T-helper 1 cell treated with Interleukin-12 subunit alpha and Interleukin-12 subunit beta and Interleukin-4 antibody, amounts not matched to agents 30 ng/mL and 1 ng/mL, for 36 hours (primary cell): ENCODE measurements around the gene FCN1. TPM values are rescaled to one million over a fixed set of nuclear protein-coding genes. Genes with fewer than 3 reads are reported as not detected.

Experiments
- intact Hi-C: fragments of 100-400 bp; cut with micrococcal nuclease; formaldehyde crosslinking; loops from one replicate; pipeline ENCODE4 v1.15.1; 2024
- total RNA-seq: library from RNA; stranded (reverse); gene quantifications from 2 replicates; pipeline ENCODE4 v1.2.3, GENCODE V29; 2022

The FCN1 gene
- total RNA-seq, 1 donor from 2014 or later = not detected

DNA sequence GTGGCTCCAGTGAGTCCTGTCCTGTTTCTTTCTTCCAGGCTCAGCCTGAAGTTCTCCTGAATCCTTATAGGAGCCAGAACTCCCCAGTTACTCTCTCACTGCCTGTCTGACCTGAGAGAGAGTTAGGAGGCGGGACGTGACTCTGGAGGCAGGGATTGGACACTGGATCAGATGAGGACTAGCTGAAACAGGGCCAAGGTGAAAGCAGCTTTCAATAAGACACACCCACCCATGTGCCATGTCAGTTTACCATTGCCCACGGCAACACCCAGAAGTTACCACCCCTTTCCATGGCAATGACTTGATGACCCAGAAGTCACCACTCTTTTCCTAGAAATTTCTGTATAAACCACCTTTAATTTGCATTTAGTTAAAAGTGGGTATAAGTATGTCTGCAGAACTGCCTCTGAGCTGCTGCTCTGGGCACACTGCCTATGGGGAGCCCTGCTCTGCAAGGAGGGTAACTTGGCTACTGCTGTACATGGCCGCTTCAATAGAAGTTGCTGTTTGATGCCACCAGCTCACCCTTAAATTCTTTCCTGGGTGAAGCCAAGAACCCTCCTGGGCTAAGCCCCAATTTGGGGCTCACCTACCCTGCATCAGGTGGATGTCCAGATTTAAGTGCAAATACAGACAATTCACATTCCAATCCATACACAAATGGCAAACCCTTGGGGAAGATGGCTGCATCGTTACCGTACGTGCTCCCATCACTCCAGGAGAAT lies 23.4 kb downstream of the FCN1 start:
- intact Hi-C loops = no loop called here

DNA sequence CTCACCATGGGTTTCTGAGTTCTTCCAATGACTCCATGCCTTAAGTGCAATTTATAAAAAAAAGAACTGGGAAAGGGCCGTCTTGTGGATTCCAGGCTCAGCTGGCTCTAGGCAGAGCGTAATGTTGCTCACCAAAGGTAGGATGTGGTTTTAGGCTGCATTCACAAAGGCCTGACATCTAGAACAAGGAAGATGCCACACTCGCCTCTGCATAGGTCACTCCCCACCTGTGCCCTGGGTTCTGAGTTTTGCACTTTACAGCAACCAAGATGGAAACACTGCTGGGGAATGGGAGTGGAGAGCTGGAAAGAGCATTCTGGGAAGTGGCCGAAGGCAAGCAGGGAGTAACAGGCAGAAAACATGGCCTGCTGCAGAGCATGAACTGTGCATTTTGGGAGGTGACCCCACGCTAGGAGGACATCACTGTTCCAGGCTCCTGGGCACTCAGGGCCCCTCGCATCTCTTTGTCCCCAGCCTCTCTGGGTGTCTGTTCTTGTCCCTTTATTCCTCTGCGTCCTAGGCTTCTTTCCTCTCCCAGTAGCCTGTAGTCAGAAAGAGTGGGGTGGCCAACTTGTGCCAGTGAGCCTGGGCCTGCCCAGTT lies 24.8 kb downstream of the FCN1 start:
- intact Hi-C loops = no loop called here

DNA sequence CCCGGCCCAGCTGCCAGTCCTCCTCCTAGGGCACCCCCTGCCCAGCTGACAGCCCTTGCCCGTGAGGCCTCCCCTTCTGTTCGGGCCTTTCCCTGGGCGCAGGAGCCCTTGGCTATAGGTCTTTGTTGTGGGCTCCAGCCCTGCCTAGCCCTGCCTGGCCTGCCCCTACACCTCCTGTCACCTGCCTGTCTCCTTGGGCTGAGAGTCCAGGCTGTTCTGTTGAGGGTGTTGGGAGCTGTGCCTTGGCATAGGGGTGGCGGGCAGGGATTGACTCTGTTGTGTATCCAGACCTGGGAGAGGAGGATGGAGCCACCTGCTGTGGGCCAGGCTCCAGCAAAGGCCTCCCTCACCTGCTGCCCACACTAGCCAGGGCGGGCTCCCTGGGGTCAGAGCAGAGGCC lies 25.5 kb downstream of the FCN1 start:
- intact Hi-C loops = no loop called here

DNA sequence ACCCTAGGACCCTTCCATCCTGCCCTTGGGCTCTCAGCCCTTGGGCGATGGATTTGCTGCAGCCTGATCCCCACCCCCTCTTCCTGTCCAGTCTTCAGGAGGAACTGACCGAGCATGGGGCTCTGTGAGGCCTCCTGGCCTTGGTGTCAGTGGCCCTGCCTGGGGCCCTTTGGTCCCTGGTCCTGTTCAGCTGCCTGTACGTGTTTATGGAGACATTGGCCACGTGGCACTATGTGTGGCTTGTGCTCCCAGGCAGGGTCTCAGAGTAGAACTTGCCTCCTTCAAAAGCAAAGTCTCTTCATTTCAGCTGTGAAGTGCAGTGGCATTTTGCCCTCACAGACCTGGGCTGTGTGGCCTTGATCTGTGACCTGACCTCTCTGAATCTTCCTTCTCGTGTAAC lies 26.0 kb downstream of the FCN1 start:
- intact Hi-C loops = no loop called here

DNA sequence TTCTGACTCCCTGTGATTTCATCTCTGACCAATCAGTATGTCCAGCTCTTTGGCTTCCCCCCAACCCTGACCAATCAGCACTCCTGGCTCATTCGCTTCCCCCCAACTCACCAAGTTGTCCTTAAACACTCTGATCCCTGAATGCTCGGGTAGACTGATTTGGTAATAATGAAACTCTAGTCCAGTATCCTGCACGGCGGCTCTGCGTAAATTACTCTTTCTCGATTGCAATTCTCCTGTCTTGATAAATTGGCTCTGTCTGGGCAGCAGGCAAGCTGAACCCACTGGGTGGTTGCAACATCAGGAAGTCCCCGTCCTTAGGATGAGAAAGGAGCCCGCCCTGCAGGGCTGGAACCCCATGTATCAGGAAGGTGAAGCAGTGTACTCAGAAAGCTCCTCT lies 26.7 kb downstream of the FCN1 start:
- intact Hi-C loops = no loop called here

DNA sequence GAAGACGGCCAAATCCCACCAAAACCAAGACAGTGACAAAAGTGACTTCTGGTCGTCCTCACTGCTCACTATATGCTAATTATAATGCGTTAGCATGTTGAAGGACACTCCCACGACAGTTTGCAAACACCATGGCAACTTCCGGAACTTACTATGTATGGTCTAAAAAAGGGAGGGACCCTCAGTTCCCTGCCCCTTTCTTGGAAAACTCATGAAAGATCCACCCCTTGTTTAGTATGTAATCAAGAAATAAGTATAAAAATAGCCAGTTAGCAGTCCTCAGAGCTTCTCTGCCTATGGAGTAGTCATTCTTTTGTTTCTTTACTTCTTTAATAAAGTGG lies 27.6 kb downstream of the FCN1 start:
- intact Hi-C loops = no loop called here

DNA sequence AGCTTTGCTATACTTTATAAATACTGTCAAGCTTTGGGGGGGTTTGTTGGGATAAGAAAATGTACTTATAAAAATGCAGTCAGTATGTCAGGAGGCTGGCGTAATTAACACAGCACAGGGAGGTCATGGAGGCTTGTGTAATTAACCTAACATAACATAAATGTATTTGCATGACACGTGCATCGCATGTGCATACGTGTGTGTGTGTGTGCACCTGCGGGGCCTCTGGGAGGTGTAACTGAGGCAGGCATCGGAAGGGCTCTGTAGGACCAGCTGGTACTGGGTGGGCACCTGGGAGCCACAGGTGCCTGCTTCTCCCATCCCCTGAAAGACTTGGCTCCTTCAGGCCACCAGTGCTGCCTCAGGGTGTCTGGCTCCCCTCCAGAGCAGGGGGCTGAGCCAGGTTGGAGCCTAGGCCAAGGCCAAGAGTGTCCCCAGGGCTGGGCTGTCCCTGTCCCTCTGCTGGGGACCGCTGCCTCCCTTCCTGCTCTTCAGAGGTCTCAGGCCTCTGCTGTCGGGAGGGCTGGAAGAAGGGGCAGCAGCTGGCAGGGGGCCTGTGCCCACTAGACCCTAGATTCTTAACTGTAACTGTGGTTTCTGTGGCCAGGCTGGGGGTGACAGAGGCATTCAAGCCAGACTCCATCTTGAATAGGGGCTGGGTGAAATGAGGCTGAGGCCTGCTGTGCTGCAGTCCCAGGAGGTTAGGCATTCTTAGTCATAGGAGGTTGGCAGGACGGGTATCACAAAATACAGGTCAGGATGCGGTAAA lies 28.1 kb downstream of the FCN1 start:
- intact Hi-C loops = no loop called here

DNA sequence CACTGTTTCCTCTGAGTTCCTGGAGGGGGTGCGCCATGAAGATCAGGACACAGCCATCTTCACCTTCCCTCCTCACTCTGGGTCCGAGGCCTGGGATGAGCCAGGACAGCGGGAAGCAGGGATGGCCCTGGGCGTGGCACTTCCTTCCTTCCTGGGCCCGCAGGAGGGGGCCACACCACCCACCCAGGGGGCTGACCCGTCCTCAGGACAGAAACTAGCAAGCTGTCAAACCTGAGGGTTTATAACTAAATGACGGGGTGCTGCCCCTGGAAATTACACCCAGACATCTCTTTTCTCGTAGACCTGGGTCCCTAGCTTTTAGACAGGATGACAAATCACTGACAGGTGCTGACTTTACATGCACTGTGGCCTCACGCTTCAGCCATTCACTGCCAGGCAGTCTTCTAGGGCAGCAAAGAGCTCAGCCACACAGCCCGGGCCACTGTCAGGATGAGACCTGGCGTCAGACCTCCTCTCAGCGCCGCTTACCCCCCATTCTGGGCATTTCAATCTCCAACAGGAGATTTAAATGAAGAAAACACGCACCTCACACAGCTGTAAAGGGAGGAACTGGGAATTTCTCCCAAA lies 29.0 kb downstream of the FCN1 start:
- intact Hi-C loops = no loop called here

DNA sequence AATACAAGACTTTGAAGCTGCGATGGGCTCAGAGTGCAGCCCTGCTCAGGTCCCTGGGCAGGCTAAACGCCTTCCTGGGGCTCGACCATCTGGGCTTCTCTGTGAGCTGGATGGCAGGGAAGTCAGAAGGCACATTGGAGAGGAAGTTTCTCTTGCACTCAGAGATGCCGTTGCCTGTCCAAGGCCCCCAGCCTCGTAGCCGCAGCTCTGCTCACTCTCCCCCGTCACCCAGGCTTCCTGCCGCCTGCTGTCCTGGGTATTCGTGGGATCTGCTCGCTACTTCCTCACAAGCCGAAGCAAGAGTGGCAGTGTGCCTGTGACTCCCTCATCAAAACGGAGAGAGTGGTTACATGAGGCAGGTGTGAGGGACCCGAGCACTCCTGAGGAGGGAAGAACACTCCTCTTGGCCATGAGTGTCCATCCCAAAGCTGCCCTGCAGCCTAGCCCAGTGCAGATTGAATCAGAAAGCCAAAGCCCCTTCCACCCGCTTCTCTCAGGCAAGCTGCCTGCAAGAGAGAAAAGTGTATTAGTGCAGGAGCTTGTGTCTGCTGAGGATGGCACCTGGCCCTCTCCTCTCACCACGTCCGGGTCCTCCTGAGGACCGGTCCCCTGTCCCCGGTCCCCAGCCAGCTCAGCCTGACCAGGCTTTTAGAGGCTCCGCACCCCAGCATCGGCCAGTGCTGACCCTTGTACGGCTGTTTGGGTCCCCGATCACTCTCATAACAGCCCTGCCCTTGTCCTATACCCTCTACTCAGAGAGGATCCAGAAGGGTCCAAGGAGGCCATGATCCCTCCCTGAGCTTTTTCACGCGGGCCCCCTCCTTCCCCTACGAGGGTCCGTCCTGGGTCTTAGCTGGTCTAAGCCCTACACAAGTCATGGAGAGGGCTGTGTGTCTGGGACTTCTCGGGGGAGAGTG lies 29.8 kb downstream of the FCN1 start:
- intact Hi-C loops = no loop called here

DNA sequence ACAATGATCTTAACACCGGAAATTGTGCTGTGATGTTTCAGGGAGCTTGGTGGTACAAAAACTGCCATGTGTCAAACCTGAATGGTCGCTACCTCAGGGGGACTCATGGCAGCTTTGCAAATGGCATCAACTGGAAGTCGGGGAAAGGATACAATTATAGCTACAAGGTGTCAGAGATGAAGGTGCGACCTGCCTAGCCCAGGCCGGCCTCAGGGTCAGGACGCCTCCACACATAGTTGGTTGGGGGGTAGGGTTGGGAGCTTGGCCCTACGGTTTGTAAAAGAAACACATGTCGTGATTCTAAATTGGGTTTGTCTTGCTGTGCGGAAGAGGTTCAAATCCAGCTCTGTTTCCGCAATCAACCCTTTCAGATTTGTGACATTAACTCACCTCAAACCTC lies 30.5 kb downstream of the FCN1 start:
- intact Hi-C loops = no loop called here

DNA sequence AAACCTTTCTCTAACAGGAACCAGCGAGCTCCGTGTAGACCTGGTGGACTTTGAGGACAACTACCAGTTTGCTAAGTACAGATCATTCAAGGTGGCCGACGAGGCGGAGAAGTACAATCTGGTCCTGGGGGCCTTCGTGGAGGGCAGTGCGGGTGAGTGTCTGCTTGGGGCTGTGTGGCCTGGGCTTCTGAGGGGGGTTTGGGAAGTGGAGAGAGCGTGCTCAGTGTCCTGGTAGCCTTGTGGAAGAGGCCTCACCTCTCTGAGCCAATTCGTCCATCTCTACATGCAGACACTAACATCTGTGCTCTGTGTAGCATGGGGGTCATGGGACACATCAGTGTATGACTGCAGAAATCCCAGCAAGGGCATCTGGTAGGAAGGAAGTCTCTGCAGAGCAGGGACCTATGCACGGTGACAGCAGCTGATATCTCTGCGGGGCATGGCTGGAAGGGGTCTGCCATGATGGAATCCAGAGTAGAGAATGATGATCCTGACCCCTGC lies 31.2 kb downstream of the FCN1 start:
- intact Hi-C loops = no loop called here

DNA sequence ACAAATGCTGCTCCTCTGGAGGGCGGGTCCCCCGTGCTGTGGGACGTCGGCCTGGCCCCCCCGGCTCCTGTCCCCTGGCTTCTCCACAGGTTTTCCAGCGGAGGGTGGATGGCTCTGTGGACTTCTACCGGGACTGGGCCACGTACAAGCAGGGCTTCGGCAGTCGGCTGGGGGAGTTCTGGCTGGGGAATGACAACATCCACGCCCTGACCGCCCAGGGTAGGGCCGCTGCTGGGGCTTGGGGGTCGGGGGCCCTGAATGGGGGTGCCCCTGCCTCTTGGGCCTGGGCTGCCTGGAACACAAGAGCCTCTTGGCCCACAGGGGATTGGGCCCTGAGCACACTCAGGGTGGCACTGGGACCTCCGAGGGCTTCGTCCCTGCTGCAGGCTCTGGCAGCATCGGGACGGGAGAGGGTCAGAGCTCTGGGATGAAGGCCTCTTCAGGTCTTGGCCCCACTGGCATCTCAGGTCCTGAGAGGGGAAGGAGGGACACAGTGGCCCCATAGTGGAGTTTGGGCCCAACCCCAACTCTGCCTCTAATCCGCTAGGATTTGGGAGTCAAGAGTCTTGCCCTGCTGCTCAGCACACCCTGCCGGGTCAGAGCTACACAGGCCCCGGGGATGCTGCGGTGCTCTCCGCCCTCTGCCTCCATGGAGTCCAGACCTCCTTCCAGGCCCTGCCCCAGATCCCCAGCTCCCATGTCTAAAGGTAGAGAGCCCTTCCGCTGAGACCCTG lies 31.9 kb downstream of the FCN1 start:
- intact Hi-C loops = no loop called here

DNA sequence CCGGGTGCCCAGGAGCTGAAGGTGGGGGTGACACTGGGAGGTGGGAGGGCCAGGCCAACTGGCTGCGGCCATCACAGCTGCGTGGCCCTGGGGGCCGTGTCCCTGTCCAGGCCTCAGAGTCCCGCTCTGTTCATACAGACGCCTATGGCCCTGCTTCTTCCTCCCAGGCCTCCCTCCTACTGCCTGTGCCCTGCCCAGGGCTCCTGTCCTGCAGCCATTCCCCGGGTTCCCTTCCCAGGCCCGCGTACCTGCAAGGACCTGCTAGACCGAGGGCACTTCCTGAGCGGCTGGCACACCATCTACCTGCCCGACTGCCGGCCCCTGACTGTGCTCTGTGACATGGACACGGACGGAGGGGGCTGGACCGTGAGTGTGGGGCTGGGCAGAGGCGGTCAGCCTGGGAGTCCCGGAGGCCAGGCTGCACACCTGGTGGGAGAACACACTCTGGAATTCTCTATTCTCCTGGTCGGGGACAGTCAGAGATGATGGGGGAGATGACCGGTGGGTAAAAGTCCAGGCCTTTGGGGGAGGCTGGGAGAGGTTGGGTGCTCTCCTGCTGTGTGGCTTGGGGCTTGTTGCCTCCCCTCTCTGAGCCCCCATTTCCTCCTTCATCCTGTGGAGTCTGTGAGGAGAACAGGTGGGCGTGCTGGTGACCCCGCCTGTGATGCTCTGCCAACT lies 32.6 kb downstream of the FCN1 start:
- intact Hi-C loops = no loop called here

DNA sequence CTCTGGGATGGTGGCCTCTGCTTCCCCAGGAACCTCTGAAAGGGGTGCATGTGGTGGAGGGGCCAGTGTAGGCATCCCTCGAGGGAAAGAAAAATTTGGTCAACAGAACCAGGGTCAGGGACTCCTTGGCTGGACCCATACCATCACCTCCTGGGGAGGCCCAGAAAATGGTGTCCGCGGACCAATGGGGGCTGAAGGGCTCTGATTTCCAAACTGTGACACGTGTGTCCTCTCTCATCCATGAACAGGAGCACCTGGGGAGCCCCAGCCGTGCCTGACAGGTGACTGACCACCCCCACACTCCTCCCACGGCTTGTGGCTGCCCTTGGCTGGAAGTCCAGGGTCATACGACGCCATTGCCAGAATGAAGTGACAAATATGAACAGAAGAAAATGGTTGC lies 33.2 kb downstream of the FCN1 start:
- intact Hi-C loops = no loop called here

DNA sequence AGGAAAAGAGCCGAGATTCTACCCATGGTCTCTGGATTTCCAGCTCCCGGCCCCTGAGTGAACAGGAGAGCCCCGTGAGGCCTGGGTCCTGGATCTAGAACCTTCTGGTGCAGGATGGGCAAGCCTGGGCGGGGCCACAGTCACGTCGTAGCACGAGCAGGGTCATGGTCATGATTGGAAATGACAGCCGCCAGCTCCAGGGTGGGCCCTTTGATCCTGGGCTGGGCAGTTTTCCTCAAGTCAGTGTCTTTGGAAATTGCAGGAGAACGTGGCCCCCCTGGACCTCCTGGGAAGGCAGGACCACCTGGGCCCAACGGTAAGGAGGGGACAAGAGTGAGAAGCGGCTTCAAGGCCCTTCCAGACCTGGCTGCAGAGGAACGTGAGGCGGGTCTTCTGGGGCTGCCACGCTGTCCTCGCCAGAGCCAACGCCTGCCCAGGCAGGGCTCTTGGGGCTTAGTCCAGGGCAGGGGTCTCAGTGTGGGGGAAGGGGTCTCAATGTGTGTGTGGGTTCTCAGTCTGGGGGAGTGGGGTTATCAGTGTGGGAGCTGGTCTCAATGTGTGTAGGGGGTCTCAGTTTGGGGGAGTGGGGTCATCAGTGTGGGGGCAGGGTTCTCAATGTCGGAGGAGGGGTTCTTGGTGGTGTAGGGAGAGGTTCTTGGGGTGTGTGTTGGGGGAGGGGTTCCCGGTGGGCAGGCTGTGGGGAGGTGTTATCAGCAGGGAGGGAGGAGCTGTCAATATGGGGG lies 34.5 kb downstream of the FCN1 start:
- intact Hi-C loops = no loop called here

DNA sequence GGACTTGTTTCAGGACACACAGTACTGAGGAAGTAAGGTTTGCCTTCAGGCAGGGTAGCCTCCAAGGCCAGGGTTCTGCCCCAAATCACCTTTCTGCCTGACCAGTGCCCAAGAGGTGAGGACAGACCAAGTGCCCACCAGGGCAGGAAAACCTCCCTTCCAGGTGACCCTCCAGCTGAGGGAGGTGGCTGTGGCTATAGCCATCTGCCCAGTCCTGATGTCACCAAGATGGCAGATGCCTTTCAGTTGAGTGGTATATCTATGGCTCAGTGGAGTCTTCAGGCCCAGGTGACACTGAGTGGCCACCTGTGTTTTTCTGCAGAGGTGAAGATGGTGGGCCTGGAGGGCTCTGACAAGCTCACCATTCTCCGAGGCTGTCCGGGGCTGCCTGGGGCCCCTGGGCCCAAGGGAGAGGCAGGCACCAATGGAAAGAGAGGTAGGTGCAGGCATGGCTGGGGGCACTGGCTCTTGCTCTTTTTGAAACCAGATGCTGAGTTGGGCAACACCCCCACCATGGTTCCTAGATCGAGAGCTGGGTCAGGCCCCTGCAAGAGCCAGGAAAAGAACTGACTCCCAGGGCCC lies 35.4 kb downstream of the FCN1 start:
- intact Hi-C loops = no loop called here

DNA sequence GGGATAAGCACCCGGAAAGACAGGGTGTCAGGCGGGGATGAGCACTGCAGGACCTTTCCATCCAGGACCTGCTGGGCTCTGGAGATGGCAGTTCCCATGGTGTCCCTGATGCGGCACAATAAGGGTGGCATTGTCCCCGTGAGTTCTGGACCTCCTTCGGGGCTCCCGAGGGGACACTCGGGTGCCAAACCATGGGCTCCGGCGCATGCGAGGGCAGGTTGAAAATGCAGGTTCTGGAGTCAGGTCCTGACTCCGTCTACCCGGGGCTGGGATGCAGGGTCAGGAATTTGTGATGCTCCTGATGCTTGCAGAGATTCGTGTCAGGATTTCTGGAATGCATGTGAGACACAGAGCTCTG lies 36.4 kb downstream of the FCN1 start:
- intact Hi-C loops = no loop called here

DNA sequence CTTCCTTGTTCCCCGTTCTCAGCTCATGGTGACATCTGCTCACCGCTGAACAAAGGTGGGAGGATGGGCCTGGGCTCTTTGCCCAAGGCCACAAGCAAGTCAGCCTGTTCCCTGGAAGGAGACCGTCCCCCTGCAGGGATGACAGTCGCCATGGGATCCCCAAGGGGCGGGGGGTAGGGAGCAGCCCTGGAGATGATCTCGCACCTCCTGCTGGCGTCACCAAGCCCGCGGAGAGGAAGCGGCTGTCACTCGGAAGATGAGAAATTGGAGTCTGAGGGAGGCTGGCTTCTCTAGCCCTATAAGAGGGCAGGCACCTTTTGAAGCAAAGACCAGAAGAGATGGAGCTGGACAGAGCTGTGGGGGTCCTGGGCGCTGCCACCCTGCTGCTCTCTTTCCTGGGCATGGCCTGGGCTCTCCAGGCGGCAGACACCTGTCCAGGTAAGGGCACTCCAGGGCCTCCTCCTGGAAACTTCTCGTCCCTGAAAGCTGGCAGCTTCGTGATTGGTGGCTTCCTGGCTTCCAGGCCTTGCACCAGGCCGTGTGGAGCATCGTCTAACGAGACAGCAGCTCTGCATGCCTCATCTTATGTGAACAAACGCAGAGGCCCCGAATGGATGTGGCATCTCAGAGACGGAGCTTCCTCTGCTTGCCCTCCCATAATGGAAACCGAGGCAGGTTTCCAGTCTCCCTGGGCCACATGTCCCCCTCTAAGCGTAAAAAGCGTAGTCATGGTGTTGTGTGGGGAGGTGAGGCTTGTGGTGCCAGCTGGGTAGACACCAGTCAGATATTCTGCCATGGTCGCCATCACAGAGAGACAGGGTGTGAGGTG lies 37.0 kb downstream of the FCN1 start, which contains the start of gene FCN2:
TSS of gene FCN2 (plus strand) at position 327 of the 829 bp plus-strand sequence. CDS start at position 339, 12 bp downstream.
- intact Hi-C loops = no loop called here
